Measurements from ENCODE around the gene HOXB1. TPM values are rescaled to one million over a fixed set of nuclear protein-coding genes. Genes with fewer than 3 reads are reported as not detected.

HOXB1 gene
- total and polyA plus RNA-seq, 2 of the 8 experiments (the other 6 are each of a cell fraction or from before 2014, with no cell fraction given) = not detected

DNA sequence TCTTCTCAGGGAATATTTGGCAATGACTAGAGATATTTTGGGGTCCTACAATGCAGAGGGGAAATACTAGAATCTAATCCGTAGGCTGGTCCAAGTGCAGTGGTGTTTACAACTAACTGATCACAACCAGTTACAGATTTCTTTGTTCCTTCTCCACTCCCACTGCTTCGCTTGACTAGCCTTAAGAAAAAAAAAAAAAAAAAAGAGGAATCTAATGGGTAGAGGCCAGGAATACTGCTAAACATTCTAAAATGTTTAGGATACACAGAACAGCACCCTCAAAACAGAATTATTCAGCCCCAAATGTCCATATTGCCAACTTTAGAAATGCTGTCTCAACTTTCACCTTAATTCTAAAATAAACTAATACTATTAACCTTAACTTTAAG is 51.8 kb downstream of the HOXB1 start:
- no peaks in the 10 kb centered on the region for H3K79me1 ChIP-seq (ENCODE audit: low read depth, low read length)
- H3K9ac ChIP-seq (replicated peaks in 1 of 4; ENCODE audit: extremely low read depth in 1 of 4, low read depth in 3 of 4, low read length in 3 of 4) = no peak overlapping the region
- H3K23me2 ChIP-seq (ENCODE audit: low read depth, low read length) = no peaks in the 10 kb centered on the region
- TF ChIP-seq SAP30 (IDR thresholded peaks at IDR 0.05; ENCODE audit: insufficient read depth, insufficient replicate concordance, low read length) (no peak), SP2 (IDR thresholded peaks at IDR 0.05; ENCODE audit: low read length) (no peak), EGR1 (IDR thresholded peaks at IDR 0.05; ENCODE audit: borderline replicate concordance, low read depth, low read length) (no peak), GTF2F1 (IDR thresholded peaks at IDR 0.05; ENCODE audit: borderline replicate concordance, low read depth, low read length) (no peak), YY1 (IDR thresholded peaks at IDR 0.05; ENCODE audit: low read depth, low read length) (no peak)
- no peak overlapping the region for H2BK12ac ChIP-seq (ENCODE audit: low read depth, low read length)
- FAIRE-seq (no peak), DNase-seq (ENCODE audit: low read depth in 1 of 2, low spot score in 2 of 2) (no peak)
- peaks cover 0 to 1% of the 10 kb centered on the region in 2 experiments for H4K20me1 ChIP-seq (replicated peaks in 1 of 2; ENCODE audit: control insufficient read depth in 1 of 2, insufficient read depth in 2 of 2, low read length in 2 of 2)
- no peak overlapping the region for H2AK5ac ChIP-seq (ENCODE audit: low read depth, low read length)
- H3K79me2 ChIP-seq (ENCODE audit: control insufficient read depth in 1 of 2, insufficient read depth in 2 of 2, low read length in 2 of 2) = no peaks in the 10 kb centered on the region
- no peaks in the 10 kb centered on the region for H3K36me3 ChIP-seq (ENCODE audit: control insufficient read depth in 2 of 4, insufficient read depth in 4 of 4, low read length in 3 of 4)
- ChIA-PET CTCF (ENCODE audit: partially characterized antibody) (interaction anchor here (1.4 kb wide), 1 partner anchor 22 kb away, joined by 3 read pairs; no protein-coding TSS in a partner anchor), POLR2A (ENCODE audit: partially characterized antibody) (no interaction called here)
- no peaks in the 10 kb centered on the region for H3K9me3 ChIP-seq (ENCODE audit: insufficient read depth in 2 of 2, low read depth in 1 of 2, low read length in 1 of 2)
- no peak overlapping the region for H4K91ac ChIP-seq (replicated peaks; ENCODE audit: insufficient read length, low read length)
- H3K4ac ChIP-seq (replicated peaks; ENCODE audit: insufficient read length, low read depth, low read length) = no peak overlapping the region
- H3K23ac ChIP-seq (ENCODE audit: insufficient read length) = no peak overlapping the region
- no peak overlapping the region for H3K14ac ChIP-seq (ENCODE audit: insufficient read length)
- H3K4me2 ChIP-seq (ENCODE audit: insufficient read depth in 1 of 2, low read depth in 2 of 2, low read length in 2 of 2) = no peak overlapping the region
- H4K8ac ChIP-seq (ENCODE audit: extremely low read depth, insufficient read depth, low read length) = no peak overlapping the region
- no peak overlapping the region for H2AFZ ChIP-seq (ENCODE audit: low read length)
- H3K4me1 ChIP-seq (replicated peaks in 1 of 4; ENCODE audit: control insufficient read depth in 3 of 4, insufficient read depth in 4 of 4, low read length in 3 of 4) = peaks cover 0 to 2% (median 0%) of the 10 kb centered on the region in 4 experiments; a peak in 1 of 7 replicates
- H3K4me3 ChIP-seq (ENCODE audit: extremely low read depth in 1 of 4, insufficient read depth in 2 of 4, low read depth in 3 of 4, low read length in 4 of 4) = no peak overlapping the region
- no peak overlapping the region for H3K18ac ChIP-seq (ENCODE audit: extremely low read depth, low read length)
- H2BK120ac ChIP-seq (replicated peaks; ENCODE audit: low read depth, low read length) = no peak overlapping the region
- no peak overlapping the region for H2BK20ac ChIP-seq (ENCODE audit: low read length)
- no peak overlapping the region for H2BK15ac ChIP-seq (ENCODE audit: low read length)
- no peak overlapping the region for H3K27ac ChIP-seq (ENCODE audit: low read depth, low read length)
- no peak overlapping the region for H2BK5ac ChIP-seq (ENCODE audit: low read depth, low read length)
- no peak overlapping the region for H3K56ac ChIP-seq (replicated peaks; ENCODE audit: insufficient read length, low read depth, low read length)
- 91% methylated on average over 2 of the region's 2 CpGs; no CpG with 5 or more reads in 1 of the 2 experiments for WGBS, 2 experiments (ENCODE audit: extremely low coverage in 1 of 2, insufficient coverage in 1 of 2, insufficient read length in 1 of 2, insufficient replicate concordance in 2 of 2, low coverage in 1 of 2, low lambda C conversion rate in 2 of 2, missing lambda C conversion rate in 1 of 2)
- H3K27me3 ChIP-seq (replicated peaks in 1 of 4; ENCODE audit: control insufficient read depth in 3 of 4, extremely low read depth in 1 of 4, insufficient read depth in 3 of 4, low read length in 3 of 4) = peaks cover 0 to 5% (median 0%) of the 10 kb centered on the region in 4 experiments; a peak in 1 of 7 replicates
- no peak overlapping the region for H4K5ac ChIP-seq (ENCODE audit: insufficient read length, low read depth, low read length)
